ENCODE measurements around the gene ENTHD1.

Gene ENTHD1

DNA sequence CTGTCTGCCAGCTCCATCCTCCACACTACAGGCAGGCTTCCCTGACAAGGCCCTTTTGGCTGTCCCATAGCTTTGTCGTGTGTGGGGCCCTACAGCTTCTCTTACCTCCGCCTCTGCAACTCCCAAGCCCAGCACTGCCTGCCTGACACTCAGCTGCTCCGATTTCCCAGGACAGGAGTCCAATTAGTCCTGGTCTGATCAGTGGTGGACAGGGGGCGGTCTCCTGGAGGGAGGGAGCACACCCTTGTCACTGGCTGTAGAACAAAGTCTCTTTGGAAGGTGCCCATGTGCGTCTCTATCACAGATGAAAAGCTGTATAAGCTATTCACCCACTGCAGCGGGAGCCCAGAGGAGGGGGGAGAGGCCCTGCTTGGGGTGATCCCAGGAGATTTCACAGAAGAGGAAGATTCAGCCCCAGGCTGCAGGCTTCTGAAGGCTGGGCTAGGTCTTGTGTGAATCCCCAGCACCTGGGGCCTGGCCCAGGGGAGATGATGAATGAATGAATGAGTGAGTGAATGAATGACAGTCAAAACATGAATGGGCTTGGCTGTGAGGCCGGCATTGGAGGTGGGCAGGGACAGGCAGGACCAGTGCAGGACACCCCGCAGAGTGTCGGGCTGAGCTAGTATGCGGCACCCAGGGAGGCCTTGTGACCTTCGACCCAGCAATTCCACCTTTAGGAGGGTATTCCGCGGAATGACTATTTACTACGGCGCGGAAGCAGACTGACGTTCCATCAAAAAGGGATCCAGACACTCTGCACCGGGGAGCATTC is 180.6 kb downstream of the ENTHD1 start:
- no peak for DNase-seq (ENCODE audit: low read depth)

- DNase-seq (ENCODE audit: low read depth): no peak
These were observed 181.5 kb downstream of the ENTHD1 start for GRCh38 chr22:39712081-39712480.

- no peak for DNase-seq (ENCODE audit: low read depth)
These were observed 183.0 kb downstream of the ENTHD1 start for GRCh38 chr22:39710380-39711150.

DNA sequence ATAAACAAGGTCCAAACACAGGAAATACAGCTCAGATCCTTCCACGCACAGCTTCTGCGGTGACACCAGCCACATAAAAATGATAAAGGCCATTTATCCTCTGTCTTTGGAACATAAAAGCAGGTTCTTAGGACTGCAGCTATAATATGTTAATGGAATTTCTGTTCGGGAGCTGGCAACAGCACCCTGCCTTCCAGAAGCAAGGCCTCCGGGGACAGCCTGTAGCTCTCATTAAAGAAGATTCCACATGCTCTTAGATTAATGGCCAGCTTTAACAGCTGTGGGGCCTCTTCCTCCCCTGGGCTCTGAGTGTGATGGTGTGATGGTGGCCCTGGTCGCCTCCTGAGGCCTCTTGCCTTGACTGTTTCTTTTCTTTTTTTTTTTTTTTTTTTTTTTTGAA is 185.7 kb downstream of the ENTHD1 start:
- DNase-seq (ENCODE audit: low read depth): no peak

- DNase-seq (ENCODE audit: low read depth): no peak
These were observed 186.2 kb downstream of the ENTHD1 start for GRCh38 chr22:39707351-39707750.

DNA sequence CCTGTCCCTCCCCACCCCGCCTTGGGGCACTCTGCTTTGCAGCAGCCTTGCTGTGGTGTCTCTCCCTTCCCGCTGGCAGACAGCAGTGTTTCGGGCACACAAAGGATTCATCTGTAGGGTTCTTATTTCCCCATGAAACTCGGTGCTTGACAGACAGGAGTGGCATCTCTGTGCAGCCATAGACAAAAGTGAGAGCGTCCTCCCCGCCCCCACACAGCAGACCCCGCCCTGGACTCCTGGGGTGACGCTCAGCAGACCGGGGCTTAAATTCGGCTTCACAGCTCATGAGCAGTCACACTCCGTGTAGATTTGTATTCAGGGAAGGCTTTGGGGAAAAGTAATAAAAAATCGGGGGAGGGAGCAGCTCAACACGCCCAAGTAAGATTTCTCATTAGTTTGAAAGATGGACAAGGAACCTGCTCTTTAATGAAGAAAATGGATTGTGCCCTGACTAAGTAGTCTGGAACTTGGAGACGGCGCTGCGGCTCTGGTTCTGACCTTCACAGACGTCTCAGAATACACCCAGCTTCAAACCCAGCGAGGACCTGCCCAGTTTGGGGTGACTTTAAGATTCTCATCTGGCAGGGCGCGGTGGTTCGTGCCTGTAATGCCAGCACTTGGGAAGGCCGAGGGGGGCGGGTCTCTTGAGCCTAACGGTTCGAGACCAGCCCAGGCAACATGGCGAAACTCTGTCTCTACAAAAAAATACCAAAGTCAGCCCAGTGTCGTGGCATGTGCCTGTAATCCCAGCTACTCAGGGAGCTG is 187.0 kb downstream of the ENTHD1 start:
- DNase-seq (ENCODE audit: low read depth): no peak

DNA sequence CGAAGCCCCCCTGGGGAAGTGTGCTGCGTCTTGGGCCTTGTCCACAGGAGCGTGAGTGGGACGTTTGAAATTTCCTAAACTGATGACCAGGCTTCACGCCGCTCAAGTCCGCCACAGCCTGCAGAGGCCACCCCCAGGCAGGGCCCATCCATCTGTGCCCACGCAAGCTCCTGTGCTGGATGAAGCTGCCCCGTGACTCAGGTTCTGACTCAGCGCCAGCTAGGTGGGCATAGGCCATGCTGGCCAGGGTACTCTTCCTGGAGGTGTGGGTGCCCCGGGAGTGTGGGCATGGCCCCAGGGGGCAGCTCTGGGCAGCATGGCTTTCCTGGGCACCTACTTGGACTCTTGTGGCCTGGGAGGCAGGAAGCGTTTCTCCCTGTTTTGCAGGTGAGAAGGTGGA is 188.2 kb downstream of the ENTHD1 start:
- no peak for DNase-seq (ENCODE audit: low read depth)

GRCh38 chr22:39703928-39704639 is 189.5 kb downstream of the ENTHD1 start:
- DNase-seq (ENCODE audit: low read depth): no peak

DNA sequence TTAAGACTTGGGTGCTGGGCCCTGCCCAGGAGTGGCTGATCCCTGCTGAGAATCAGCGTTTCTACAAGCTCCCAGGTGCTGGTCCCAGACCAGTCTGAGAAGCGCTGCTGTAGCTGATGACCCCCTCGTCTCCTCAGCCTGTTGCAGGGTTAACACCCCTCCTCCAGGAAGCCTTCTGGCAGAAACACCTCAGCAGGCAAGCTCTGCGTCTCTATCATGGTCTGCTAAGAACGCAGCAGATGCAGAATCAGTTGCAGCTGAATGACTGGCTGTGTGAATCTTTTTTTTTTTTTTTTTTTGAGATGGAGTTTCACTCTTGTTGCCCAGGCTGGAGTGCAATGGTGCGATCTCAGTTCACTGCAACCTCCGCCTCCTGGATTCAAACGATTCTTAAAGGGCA is 190.5 kb downstream of the ENTHD1 start:
- no peak for DNase-seq (ENCODE audit: low read depth)

DNA sequence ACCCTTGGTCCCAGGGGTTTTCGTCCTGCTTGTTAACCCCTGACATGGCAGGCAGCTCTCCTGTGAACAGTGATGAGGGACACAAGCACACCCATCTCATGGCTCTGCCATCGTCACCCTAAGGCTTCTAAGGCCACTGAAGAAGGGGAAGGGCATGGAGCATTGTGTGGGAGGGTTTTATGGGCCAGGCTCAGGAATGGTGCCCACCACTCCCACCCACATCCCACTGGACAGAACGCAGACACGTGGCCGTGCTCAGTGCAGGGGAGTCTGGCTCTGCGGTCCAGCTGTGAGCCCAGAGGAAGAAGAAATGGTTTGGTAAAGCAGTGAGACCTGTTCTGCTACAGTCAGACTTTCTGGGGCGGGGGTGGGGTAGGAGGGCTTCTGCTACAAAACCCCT is 193.0 kb downstream of the ENTHD1 start:
- DNase-seq (ENCODE audit: low read depth): no peak

DNA sequence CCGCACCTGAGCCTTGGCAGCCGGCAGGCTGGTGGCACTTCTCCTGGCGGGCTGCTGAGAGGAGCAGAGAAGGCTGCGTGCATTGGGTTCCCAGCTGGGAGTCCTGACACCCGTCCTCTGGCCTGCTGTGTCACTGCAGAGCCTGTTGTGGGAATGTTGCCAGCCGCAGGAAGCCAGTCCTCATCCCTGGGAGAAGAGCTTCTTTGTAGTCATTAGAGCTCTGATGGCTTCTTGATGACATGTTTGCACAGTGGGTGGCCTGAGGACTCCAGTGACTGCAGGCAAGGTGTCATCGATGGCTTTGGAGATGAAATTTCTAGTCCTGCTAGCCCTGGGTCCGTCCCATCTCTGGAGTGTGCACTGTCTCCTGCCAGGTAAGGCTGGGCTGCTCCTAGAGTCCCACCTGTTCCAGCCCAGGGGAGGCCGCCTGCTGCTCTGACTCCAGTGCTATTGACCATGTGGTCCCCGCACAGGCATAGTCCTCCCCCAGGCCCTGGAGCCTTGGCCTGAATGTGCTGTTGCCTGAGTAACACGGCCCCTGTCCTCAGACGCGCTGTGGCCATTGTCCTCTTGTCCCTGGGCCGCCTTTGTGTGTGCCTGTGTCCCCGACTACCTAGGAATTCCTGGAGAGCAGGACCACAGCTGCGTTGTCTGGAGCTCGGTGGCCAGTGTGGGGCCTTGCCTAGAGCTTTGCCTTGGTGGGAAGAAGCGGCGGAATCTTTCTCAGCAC is 193.8 kb downstream of the ENTHD1 start:
- no peak for DNase-seq (ENCODE audit: low read depth)

DNA sequence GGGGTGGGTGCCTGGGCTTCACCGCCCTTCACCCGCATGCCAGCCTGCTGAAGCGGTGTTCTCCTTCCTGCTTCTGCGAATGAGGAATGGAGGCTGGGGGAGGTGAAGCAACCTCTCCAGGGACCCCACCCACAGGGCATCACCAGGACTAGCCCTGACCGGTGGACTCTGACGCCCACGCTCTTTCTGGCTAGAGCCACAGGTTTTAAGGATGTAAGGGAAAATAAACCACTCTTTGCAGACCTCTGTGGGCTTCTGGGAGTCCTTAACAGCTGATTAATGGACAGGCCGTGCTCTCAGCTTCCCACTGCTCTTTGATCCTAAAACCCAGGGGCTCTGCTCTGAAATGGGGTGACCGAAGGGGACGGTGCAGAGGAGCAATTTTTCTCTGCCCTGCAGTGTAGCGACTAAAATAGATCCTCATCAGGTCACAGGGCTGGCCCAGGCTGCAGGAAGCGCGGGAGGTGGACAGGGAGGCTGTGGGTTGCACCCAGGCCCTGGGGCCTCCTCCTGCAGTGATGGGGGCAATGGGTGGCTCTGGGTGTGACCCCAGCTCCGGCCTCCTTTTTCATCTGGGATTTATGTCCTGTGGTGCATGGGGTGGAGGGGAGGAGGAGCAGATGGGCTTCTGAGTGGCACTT is 195.7 kb downstream of the ENTHD1 start:
- DNase-seq (ENCODE audit: low read depth): no peak

DNA sequence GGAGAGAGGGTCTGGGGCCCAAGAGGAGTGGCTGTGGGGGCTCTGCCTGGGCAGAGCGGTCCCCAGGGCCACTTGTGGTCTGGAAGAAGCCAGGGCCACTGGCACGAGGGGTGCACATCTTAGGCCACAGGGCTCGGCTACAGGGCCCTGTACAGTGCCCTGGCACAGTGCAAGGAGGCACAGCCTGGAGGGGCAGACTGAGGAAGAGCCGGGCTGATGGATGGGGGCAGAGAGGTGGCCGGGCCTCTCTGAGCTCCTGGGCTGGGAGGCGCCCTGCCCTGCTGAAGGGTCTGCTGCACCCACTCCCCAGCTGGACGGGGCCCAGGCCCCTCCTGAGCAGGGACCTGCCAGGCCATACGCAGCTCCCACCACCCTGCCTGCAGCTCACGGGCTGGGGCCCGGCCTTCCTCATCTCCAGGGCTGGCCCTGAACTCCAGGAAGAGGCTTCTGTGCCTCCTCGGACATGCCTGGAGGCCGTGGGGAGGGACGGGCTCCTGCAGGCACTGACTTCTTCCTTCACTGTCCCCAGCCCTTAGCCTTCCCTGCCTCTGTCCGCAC is 199.5 kb downstream of the ENTHD1 start:
- DNase-seq (ENCODE audit: low read depth): no peak

All from iris pigment epithelial cell (primary cell).